Measurements from ENCODE around the gene KCNIP2. TPM values are rescaled to one million over a fixed set of nuclear protein-coding genes. Genes with fewer than 3 reads are reported as not detected.

Gene KCNIP2
- total and polyA plus RNA-seq, 2 donors from 2014 or later = 0.67 to 3.4 TPM

- Histone ChIP-seq H3K9ac (ENCODE audit: low read length in 3 of 3) (no peak overlapping the region), H3K27ac (ENCODE audit: low read depth in 2 of 2, low read length in 2 of 2) (no peak overlapping the region), H3K27me3 (ENCODE audit: control insufficient read depth, insufficient read depth, low read length) (no peaks in the 10 kb centered on the region), H3K4me1 (ENCODE audit: control insufficient read depth in 2 of 3, insufficient read depth in 2 of 3, low read depth in 1 of 3, low read length in 3 of 3) (peaks cover 4 to 14% (median 6%) of the 10 kb centered on the region in 3 donors), H3K9me3 (ENCODE audit: control insufficient read depth in 2 of 3, insufficient read depth in 1 of 3, low read length in 3 of 3) (no peaks in the 10 kb centered on the region), H3K36me3 (ENCODE audit: control insufficient read depth in 2 of 3, insufficient read depth in 3 of 3, low read length in 3 of 3) (peaks cover 0 to 2% (median 0%) of the 10 kb centered on the region in 3 donors), H3K4me3 (ENCODE audit: low read length in 3 of 3) (no peak overlapping the region)
- intact Hi-C loops (cut with DNase I) = no loop called here
- FAIRE-seq (no peak), DNase-seq (peak in 3 of 5 donors; percentile 29 to 84 (median 80))
- no peak for TF ChIP-seq CTCF (IDR thresholded peaks at IDR 0.05; ENCODE audit: borderline replicate concordance, extremely low read depth, insufficient read depth)
Measured at GRCh38 chr10:101828766-101829551, 14.6 kb downstream of the KCNIP2 start.

- no peak for TF ChIP-seq CTCF (IDR thresholded peaks at IDR 0.05; ENCODE audit: borderline replicate concordance, extremely low read depth, insufficient read depth)
Measured at GRCh38 chr10:101827919-101828600, 15.5 kb downstream of the KCNIP2 start.

GRCh38 chr10:101826852-101827434 lies 16.7 kb downstream of the KCNIP2 start:
- DNase-seq (peak in 1 of 5 donors; percentile 23), FAIRE-seq (no peak)
- no peak overlapping the region for H3K27ac ChIP-seq (ENCODE audit: low read depth in 2 of 2, low read length in 2 of 2)
- H3K4me3 ChIP-seq (ENCODE audit: low read length in 3 of 3) = no peak overlapping the region
- H3K9me3 ChIP-seq (ENCODE audit: control insufficient read depth in 2 of 3, insufficient read depth in 1 of 3, low read length in 3 of 3) = no peaks in the 10 kb centered on the region
- no peaks in the 10 kb centered on the region for H3K27me3 ChIP-seq (ENCODE audit: control insufficient read depth, insufficient read depth, low read length)
- intact Hi-C loops (cut with DNase I) = no loop called here
- H3K4me1 ChIP-seq (ENCODE audit: control insufficient read depth in 2 of 3, insufficient read depth in 2 of 3, low read depth in 1 of 3, low read length in 3 of 3) = peaks cover 4 to 14% (median 6%) of the 10 kb centered on the region in 3 donors
- peaks cover 0 to 2% (median 0%) of the 10 kb centered on the region in 3 donors for H3K36me3 ChIP-seq (ENCODE audit: control insufficient read depth in 2 of 3, insufficient read depth in 3 of 3, low read length in 3 of 3)
- TF ChIP-seq CTCF (IDR thresholded peaks at IDR 0.05; ENCODE audit: borderline replicate concordance, extremely low read depth, insufficient read depth) = no peak
- no peak overlapping the region for H3K9ac ChIP-seq (ENCODE audit: low read length in 3 of 3)

More at GRCh38 chr10:101827919-101828600, 15.5 kb downstream of the KCNIP2 start:
- no peak for FAIRE-seq
- Histone ChIP-seq H3K27me3 (ENCODE audit: control insufficient read depth, insufficient read depth, low read length) (no peaks in the 10 kb centered on the region), H3K4me3 (ENCODE audit: low read length in 3 of 3) (no peak overlapping the region), H3K9ac (ENCODE audit: low read length in 3 of 3) (no peak overlapping the region), H3K36me3 (ENCODE audit: control insufficient read depth in 2 of 3, insufficient read depth in 3 of 3, low read length in 3 of 3) (peaks cover 0 to 2% (median 0%) of the 10 kb centered on the region in 3 donors), H3K4me1 (ENCODE audit: control insufficient read depth in 2 of 3, insufficient read depth in 2 of 3, low read depth in 1 of 3, low read length in 3 of 3) (peaks cover 4 to 14% (median 6%) of the 10 kb centered on the region in 3 donors), H3K27ac (ENCODE audit: low read depth in 2 of 2, low read length in 2 of 2) (no peak overlapping the region), H3K9me3 (ENCODE audit: control insufficient read depth in 2 of 3, insufficient read depth in 1 of 3, low read length in 3 of 3) (no peaks in the 10 kb centered on the region)
- intact Hi-C loops (cut with DNase I) = no loop called here
- DNase-seq = peak in 1 of 5 donors; percentile 37

Measured in kidney (tissue), 14 donors.